ENCODE measurements around the gene CDHR3.

- TF ChIP-seq CTCF (conservative IDR thresholded peaks at IDR 0.05) (no peak), EZH2 (IDR thresholded peaks at IDR 0.05; ENCODE audit: low read depth) (no peak)
Observed at GRCh38 chr7:106063024-106063423, 100.0 kb downstream of the CDHR3 start.
